Choroid plexus epithelial cell (primary cell): ENCODE results near the gene IL17REL.

ENCODE experiments used
- DNase-seq: peaks from one replicate; pipeline ENCODE4 v3.0.0-alpha.2; 2010; ENCODE audit warnings: low read depth
- H3K4me3 ChIP-seq: 2 replicates; pipeline ENCODE4 v1.5.1; 2011; ENCODE audit warnings: low read depth, mild to moderate bottlenecking, control low read depth, low read length, moderate library complexity
- CTCF ChIP-seq: conservative IDR thresholded peaks from 2 replicates; pipeline ENCODE4 v1.5.1; 2011; ENCODE audit warnings: low read depth, mild to moderate bottlenecking, control low read depth, inconsistent platforms, low read length, moderate library complexity

IL17REL gene

GRCh38 chr22:50058061-50058905, 45.7 kb upstream of the IL17REL start, which contains the start of gene TTLL8:
Gene TTLL8, minus strand, starts transcription at chr22:50058298.
- DNase-seq, result no peak
- H3K4me3 ChIP-seq, result no peak within 1 kb of the TSS
- TF ChIP-seq CTCF, result no peak

GRCh38 chr22:50057278-50058060, 44.9 kb upstream of the IL17REL start:
- no peak for DNase-seq
- TF ChIP-seq CTCF, result no peak
- H3K4me3 ChIP-seq, result no peak overlapping the region

GRCh38 chr22:50056214-50056972, 43.8 kb upstream of the IL17REL start:
- DNase-seq, result no peak
- TF ChIP-seq CTCF, result no peak
- H3K4me3 ChIP-seq, result no peak overlapping the region

- TF ChIP-seq CTCF, result no peak
- no peak for DNase-seq
- H3K4me3 ChIP-seq, result no peak overlapping the region
Measured at GRCh38 chr22:50053861-50054260, 41.3 kb upstream of the IL17REL start.

- no peak for DNase-seq
- TF ChIP-seq CTCF, result no peak
- H3K4me3 ChIP-seq, result no peak overlapping the region
Measured at GRCh38 chr22:50051930-50052329, 39.4 kb upstream of the IL17REL start.

- no peak for DNase-seq
- TF ChIP-seq CTCF, result no peak
Measured at GRCh38 chr22:50049299-50050195, 37.0 kb upstream of the IL17REL start.

More at GRCh38 chr22:50049299-50050195, 37.0 kb upstream of the IL17REL start:
- H3K4me3 ChIP-seq, result no peak overlapping the region
